ENCODE measurements around the gene NKAPL. TPM values are rescaled to one million over a fixed set of nuclear protein-coding genes. Genes with fewer than 3 reads are reported as not detected.
"Not testable (repeated sequence)": the region's sequence is repeated elsewhere in the genome, so short reads cannot be mapped to it uniquely, and the experiment has no call there.

The NKAPL gene
- total RNA-seq, 1 donor from 2014 or later, result not detected

- intact Hi-C loops (cut with micrococcal nuclease), result no loop called here
These were observed 36.2 kb downstream of the NKAPL start for GRCh38 chr6:28295326-28295725.

GRCh38 chr6:28296520-28297060, 37.5 kb downstream of the NKAPL start:
- intact Hi-C loops (cut with micrococcal nuclease), result no loop called here

- intact Hi-C loops (cut with micrococcal nuclease), result no loop called here
These were observed 44.5 kb downstream of the NKAPL start for GRCh38 chr6:28303570-28303969.

GRCh38 chr6:28306363-28306762, 47.3 kb downstream of the NKAPL start:
- intact Hi-C loops (cut with micrococcal nuclease), result not testable (repeated sequence)

Other genes with a start within 250 kb of the NKAPL start
- 0.43 and 0.66 TPM in 2 replicates for gene ZNF165, start 178.7 kb upstream of the NKAPL start, total RNA-seq
- gene ZSCAN16, start 134.7 kb upstream of the NKAPL start, total RNA-seq, result 5.4 and 5.6 TPM in 2 replicates
- 18.6 and 19.5 TPM in 2 replicates for gene ZKSCAN8, start 117.4 kb upstream of the NKAPL start, total RNA-seq
- 6.1 and 6.5 TPM in 2 replicates for gene ZSCAN9, start 34.0 kb upstream of the NKAPL start, total RNA-seq
- gene ZKSCAN4, start 7.0 kb upstream of the NKAPL start, total RNA-seq, result 6.0 and 6.4 TPM in 2 replicates
- gene ZSCAN26, start 7.8 kb downstream of the NKAPL start, total RNA-seq, result 7.3 and 8.4 TPM in 2 replicates
- 2.4 and 2.8 TPM in 2 replicates for gene PGBD1, start 22.3 kb downstream of the NKAPL start, total RNA-seq
- gene ZSCAN31, start 76.9 kb downstream of the NKAPL start, total RNA-seq, result 0.98 and 1.3 TPM in 2 replicates
- 5.2 and 5.5 TPM in 2 replicates for gene ZKSCAN3, start 90.7 kb downstream of the NKAPL start, total RNA-seq
- gene ZSCAN12, start 140.4 kb downstream of the NKAPL start, total RNA-seq, result 4.8 and 5.7 TPM in 2 replicates
- 0.43 and 0.86 TPM in 2 replicates for gene ZSCAN23, start 184.2 kb downstream of the NKAPL start, total RNA-seq